Smooth muscle cell of trachea (primary cell): ENCODE data around the gene FOXO3B. TPM values are rescaled to one million over a fixed set of nuclear protein-coding genes. Genes with fewer than 3 reads are reported as not detected.

Source experiments
- total RNA-seq: library from RNA; depleted of rRNA; stranded (reverse); fragments of >200 nt; gene quantifications from 2 replicates; pipeline ENCODE4 v1.2.1, GENCODE V29; 2014

FOXO3B gene
- total RNA-seq = 3.8 and 8.1 TPM in 2 replicates

DNA sequence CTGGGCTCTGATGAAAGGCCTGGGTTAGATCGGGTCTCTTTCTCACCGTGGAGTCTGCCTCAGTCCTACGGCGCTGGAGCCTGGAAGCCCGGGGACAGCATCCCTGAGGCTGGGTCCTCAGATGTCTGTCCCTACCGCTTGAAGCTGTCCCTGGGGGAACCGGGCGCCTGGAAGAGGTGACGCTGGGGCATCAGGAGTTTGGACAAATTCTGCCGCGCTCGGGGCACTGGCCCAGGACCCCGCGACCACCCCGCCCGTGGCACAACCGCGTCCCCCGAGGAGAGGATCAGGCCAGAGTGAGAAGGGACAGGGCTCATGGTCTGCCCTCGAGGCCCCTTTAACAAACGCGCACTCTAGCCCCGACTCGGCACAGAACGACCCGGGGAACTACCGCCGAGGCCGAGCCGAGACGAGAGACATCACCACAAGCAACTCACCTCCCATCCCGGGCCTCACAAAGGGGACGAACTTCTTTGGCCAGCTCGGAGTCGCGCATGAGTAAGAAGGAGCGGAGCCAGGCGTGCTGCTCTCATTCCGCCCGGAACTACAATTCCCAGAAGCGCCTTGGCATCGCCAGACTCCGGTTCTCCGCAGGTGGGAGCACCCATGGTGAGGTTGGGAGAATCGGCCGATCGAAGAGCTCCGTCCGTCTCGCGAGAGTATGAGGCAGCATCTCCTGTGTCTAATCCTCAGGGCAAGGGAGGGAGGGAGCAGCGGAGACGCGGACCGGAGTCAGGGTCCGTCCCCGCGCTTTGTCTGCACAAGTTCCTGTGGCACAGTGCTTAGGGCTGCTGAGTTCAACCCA lies at the start of gene FOXO3B:
Gene FOXO3B, minus strand, starts transcription at position 548 of the 805 bp plus-strand sequence. CDS start 663 bp downstream, outside the sequence.

DNA sequence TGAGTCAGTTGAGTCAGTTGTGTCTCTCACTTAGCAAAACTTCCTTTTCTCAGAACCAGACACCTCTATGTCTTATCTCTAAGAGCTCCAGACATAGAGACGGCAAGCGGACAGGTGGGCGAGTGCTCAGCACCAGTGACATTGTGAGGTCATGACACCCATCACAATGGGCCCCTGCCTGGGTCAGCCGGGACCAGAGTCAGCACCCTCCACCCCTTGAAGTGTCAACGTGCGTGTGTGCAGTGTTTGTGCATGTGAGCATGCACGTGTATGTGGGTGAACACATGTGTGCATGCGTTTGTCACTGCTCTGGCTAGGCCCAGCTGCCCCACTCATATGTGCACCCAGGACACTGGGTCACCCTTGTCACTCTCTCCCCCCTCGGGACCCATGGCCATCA lies 37.8 kb downstream of the FOXO3B start, which contains the start of gene TBC1D28:
Gene TBC1D28, minus strand, starts transcription at position 101 of the 400 bp plus-strand sequence. CDS start 3,039 bp downstream, outside the sequence.

Other genes starting within 250 kb of the FOXO3B start
- not detected in 2 replicates for gene LGALS9C, start 205.5 kb downstream of the FOXO3B start, total RNA-seq
- gene TBC1D28, start 37.9 kb downstream of the FOXO3B start, total RNA-seq = not detected in 2 replicates
- under 0.01 TPM in 1 of 2 replicates, not detected in the other for gene FBXW10, start 61.7 kb upstream of the FOXO3B start, total RNA-seq
- gene TVP23B, start 98.9 kb upstream of the FOXO3B start, total RNA-seq = 61.9 and 79.6 TPM in 2 replicates
- 25.8 and 37.8 TPM in 2 replicates for gene PRPSAP2, start 175.8 kb upstream of the FOXO3B start, total RNA-seq